Lung (tissue), 12 donors: ENCODE data around the gene TOMM5. TPM values are rescaled to one million over a fixed set of nuclear protein-coding genes. Genes with fewer than 3 reads are reported as not detected.

Experiments used
- ATAC-seq: fragments of 200-7000 bp; cut with Tn5 transposase; one replicate; pipeline ENCODE4 v1.9.1; 2020; ENCODE audit warnings: moderate number of reproducible peaks; ENCODE audit not compliant: insufficient read depth, low FRiP score
- DNase-seq, 3 donors: peaks; one replicate each; pipeline ENCODE4 v3.0.0-alpha.2; 2013 to 2017
- H3K27ac ChIP-seq, 2 donors: one replicate each; pipeline ENCODE4 v1.5.1; 2013; ENCODE audit warnings: mild to moderate bottlenecking in 2 of 2, moderate library complexity in 2 of 2, control low read depth in 1 of 2, inconsistent platforms in 1 of 2, low read depth in 1 of 2, low read length in 1 of 2
- H3K27me3 ChIP-seq, 3 donors: one replicate each; pipeline ENCODE4 v1.5.1; 2013; ENCODE audit warnings: low read length in 2 of 3; ENCODE audit not compliant: control insufficient read depth in 3 of 3, insufficient read depth in 3 of 3
- H3K36me3 ChIP-seq, 4 donors: one replicate each; pipeline ENCODE4 v1.5.1; 2013; ENCODE audit warnings: low read length in 4 of 4, mild to moderate bottlenecking in 1 of 4, moderate library complexity in 1 of 4; ENCODE audit not compliant: control insufficient read depth in 4 of 4, insufficient read depth in 4 of 4
- H3K4me1 ChIP-seq, 5 donors: one replicate each; pipeline ENCODE4 v1.5.1; 2013; ENCODE audit warnings: low read length in 5 of 5, mild to moderate bottlenecking in 2 of 5, moderate library complexity in 1 of 5; ENCODE audit not compliant: control insufficient read depth in 5 of 5, insufficient read depth in 5 of 5
- H3K4me3 ChIP-seq: one replicate; pipeline ENCODE4 v1.5.1; 2013; ENCODE audit warnings: mild to moderate bottlenecking, control low read depth, moderate library complexity
- H3K9ac ChIP-seq, 2 donors: one replicate each; pipeline ENCODE4 v1.5.1; 2013; ENCODE audit warnings: low read length in 2 of 2, control low read depth in 1 of 2; ENCODE audit not compliant: insufficient read depth in 1 of 2
- H3K9me3 ChIP-seq, 4 donors: one replicate each; pipeline ENCODE4 v1.5.1; 2013; ENCODE audit warnings: low read length in 3 of 4, mild to moderate bottlenecking in 1 of 4, moderate library complexity in 1 of 4; ENCODE audit not compliant: control insufficient read depth in 4 of 4, insufficient read depth in 3 of 4
- WGBS, 2 donors: extraction: QIAGEN DNeasy Blood & Tissue Kit; methylation state at CpG; one replicate each; pipeline ENCODE4 v1.1.7; 2013; 5-methylcytosine and 5-hydroxymethylcytosine counted together
- polyA plus RNA-seq, 2 donors: library from polyadenylated mRNA; stranded (reverse); fragments of 200-250 nt; gene quantifications; one replicate each; pipeline ENCODE4 v1.2.1, GENCODE V29; 2013
- total RNA-seq, 2 donors: library from RNA; depleted of rRNA in 1 of 2; stranded (reverse); fragments of >200 nt in 1 of 2; gene quantifications; one replicate each; pipeline ENCODE4 v1.2.1, GENCODE V29; 2014 to 2021
- TF ChIP-seq, protein P1 (sequence below): IDR thresholded peaks from 2 replicates; pipeline ENCODE4 v1.5.1; 2012; ENCODE audit warnings: mild to moderate bottlenecking; ENCODE audit errors: control extremely low read depth, extremely low read depth
- donor health status: control.
- donor health status: control.
- donor health status: Bipolar disorder and iron deficiency.
- donor health status: healthy.
- donor health status: DM: yes; HTN: yes; CAD: no.

TOMM5 gene
- total and polyA plus RNA-seq, 4 donors: 66.7 to 132 (median 89.8) TPM

DNA sequence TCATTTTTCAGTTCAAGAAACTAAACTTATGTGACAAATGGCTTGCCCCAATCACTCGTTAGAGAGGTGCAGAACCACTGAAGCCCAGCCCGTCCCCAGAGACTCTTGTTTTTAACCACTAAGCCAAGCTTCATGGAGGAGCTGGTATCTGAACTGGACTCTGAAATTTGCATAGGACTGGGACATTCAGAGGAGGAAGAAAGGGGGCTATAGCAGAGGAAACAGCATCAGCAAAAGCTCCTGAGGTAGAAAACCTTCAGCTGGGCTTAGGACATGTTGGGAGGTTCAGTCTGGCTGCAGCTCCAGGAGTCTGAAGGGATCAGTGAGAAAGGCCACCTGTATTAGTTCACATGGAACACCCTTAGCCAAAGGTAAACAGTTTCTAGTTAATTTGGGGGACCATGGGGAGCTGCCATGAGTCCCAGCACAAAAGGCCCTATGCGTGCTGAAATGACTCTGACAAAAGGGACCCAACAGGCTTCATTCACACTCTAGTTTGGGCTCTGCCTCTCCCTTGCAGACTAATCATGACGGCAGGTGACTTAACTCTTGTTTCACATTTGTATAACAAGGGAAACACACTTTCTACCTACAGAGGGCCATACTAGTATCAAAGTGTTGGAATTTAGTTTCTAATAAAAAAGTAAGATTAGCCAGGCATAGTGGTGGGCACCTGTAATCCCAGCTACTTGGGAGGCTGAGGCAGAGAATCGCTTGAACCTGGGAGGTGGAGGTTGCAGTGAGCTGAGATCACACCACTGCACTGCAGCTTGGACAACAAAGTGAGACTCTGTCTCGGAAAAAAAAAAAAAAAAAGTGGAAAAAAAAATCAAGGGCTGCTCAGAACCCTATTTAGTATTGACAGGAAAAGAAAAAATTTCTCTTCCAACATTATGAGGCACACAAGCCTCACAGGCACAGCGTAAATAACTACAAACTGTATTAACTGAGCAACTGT lies 26.5 kb downstream of the TOMM5 start:
- ATAC-seq (no peak), DNase-seq (no peak)
- Histone ChIP-seq H3K36me3 (peaks cover 0 to 5% (median 0%) of the 10 kb centered on the region in 4 donors), H3K9ac (no peak overlapping the region), H3K27ac (no peak overlapping the region), H3K27me3 (no peaks in the 10 kb centered on the region), H3K9me3 (peaks cover 0 to 2% (median 0%) of the 10 kb centered on the region in 4 donors), H3K4me1 (no peaks in the 10 kb centered on the region), H3K4me3 (no peak overlapping the region)
- TF ChIP-seq, protein P1, sequence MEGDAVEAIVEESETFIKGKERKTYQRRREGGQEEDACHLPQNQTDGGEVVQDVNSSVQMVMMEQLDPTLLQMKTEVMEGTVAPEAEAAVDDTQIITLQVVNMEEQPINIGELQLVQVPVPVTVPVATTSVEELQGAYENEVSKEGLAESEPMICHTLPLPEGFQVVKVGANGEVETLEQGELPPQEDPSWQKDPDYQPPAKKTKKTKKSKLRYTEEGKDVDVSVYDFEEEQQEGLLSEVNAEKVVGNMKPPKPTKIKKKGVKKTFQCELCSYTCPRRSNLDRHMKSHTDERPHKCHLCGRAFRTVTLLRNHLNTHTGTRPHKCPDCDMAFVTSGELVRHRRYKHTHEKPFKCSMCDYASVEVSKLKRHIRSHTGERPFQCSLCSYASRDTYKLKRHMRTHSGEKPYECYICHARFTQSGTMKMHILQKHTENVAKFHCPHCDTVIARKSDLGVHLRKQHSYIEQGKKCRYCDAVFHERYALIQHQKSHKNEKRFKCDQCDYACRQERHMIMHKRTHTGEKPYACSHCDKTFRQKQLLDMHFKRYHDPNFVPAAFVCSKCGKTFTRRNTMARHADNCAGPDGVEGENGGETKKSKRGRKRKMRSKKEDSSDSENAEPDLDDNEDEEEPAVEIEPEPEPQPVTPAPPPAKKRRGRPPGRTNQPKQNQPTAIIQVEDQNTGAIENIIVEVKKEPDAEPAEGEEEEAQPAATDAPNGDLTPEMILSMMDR: no peak
- 86 to 96% methylated on average over 7 of the region's 7 CpGs for WGBS, 2 donors

DNA sequence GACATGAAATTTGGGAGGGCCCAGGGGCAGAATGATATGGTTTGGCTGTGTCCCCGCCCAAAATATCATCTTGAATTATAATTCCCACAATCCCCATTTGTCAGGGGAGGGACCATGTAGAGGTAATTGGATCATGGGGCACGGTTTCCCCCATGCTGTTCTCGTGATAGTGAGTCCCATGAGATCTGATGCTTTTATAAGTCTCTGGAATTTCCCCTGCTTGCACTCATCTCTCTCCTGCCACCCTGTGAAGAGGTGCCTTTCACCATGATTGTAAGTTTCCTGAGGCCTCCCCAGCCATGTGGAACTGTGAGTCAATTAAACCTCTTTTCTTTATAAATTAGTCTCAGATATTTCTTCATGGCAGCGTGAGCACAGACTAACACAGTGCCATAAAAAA lies 27.5 kb downstream of the TOMM5 start:
- H3K27ac ChIP-seq: no peak overlapping the region
- no peaks in the 10 kb centered on the region for H3K27me3 ChIP-seq
- no peak for DNase-seq
- TF ChIP-seq, protein P1: no peak
- H3K36me3 ChIP-seq: peaks cover 0 to 5% (median 0%) of the 10 kb centered on the region in 4 donors
- peaks cover 0 to 2% (median 0%) of the 10 kb centered on the region in 4 donors for H3K9me3 ChIP-seq
- H3K4me1 ChIP-seq: no peaks in the 10 kb centered on the region
- no peak overlapping the region for H3K4me3 ChIP-seq
- H3K9ac ChIP-seq: no peak overlapping the region
- 93 to 96% methylated on average over 4 of the region's 4 CpGs for WGBS, 2 donors
- ATAC-seq: no peak

DNA sequence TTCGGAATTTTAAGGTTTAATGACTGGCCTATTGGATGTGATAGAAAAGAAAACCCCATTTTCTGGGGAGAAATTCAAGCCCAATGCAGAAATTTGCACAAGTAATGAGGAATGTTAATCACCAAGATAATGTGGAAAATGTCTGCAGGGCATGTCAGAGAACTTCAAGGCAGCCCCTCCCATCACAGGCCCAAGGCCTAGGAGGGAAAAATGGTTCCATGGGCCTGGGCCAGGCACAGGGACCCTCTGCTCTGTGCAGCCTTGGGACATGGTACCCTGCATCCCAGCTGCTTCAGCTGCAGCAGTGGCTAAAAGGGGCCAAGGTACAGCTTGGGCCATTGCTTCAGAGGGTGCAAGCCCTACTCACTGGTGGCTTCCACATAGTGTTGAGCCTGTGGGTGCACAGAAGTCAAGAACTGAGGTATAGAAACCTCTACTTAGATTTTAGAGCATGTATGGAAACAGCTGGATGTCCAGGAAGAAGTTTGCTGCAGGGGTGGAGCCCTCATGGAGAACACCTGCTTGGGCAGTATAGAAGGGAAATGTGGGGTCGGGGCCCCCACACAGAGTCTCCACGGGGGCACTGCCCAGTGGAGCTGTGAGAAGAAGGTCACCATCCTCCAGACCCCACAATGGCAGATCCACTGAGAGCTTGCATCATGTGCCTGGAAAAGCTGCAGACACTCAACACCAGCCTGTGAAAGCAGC lies 28.4 kb downstream of the TOMM5 start:
- DNase-seq (no peak), ATAC-seq (no peak)
- 67 to 83% methylated on average over 3 of the region's 3 CpGs for WGBS, 2 donors
- Histone ChIP-seq H3K27ac (no peak overlapping the region), H3K4me1 (no peaks in the 10 kb centered on the region), H3K36me3 (peaks cover 0 to 5% (median 0%) of the 10 kb centered on the region in 4 donors), H3K4me3 (no peak overlapping the region), H3K27me3 (no peaks in the 10 kb centered on the region), H3K9ac (no peak overlapping the region), H3K9me3 (peaks cover 0 to 2% (median 0%) of the 10 kb centered on the region in 4 donors)
- TF ChIP-seq, protein P1: no peak
